ENCODE results near the gene IRX6.

GRCh38 chr16:55346475-55346874, 22.5 kb downstream of the IRX6 start:
- TF ChIP-seq GATA2 (IDR thresholded peaks at IDR 0.05; ENCODE audit: low read depth, low read length): no peak
- no peak for TF ChIP-seq GATA3 (IDR thresholded peaks at IDR 0.05; ENCODE audit: low read depth, low read length)

Data from SH-SY5Y (cell line).